HG03097 (cell line): ENCODE results near the gene DBH.
"Not testable (repeated sequence)": the region's sequence is repeated elsewhere in the genome, so short reads cannot be mapped to it uniquely, and the experiment has no call there.

Experiments
- ATAC-seq: cut with Tn5 transposase; IDR thresholded peaks from one replicate; pipeline ENCODE4 v1.9.1; 2021; ENCODE audit not compliant: unreplicated experiment, low FRiP score

Gene DBH

GRCh38 chr9:133618726-133619125, 17.4 kb upstream of the DBH start:
- ATAC-seq: no peak

- no peak for ATAC-seq
These were observed 16.4 kb upstream of the DBH start for GRCh38 chr9:133619791-133620190.

GRCh38 chr9:133621725-133622267, 14.4 kb upstream of the DBH start:
- ATAC-seq: no peak

GRCh38 chr9:133622555-133622954, 13.6 kb upstream of the DBH start:
- ATAC-seq: no peak

GRCh38 chr9:133626008-133626407, 10.2 kb upstream of the DBH start:
- not testable (repeated sequence) for ATAC-seq

GRCh38 chr9:133627341-133627740, 8.8 kb upstream of the DBH start:
- ATAC-seq: no peak

GRCh38 chr9:133628766-133629165, 7.4 kb upstream of the DBH start:
- ATAC-seq: no peak

GRCh38 chr9:133629221-133630110, 6.7 kb upstream of the DBH start:
- ATAC-seq: no peak

- ATAC-seq: no peak
These were observed 5.1 kb upstream of the DBH start for GRCh38 chr9:133631111-133631510.

- no peak for ATAC-seq
These were observed 3.1 kb upstream of the DBH start for GRCh38 chr9:133632806-133633680.

GRCh38 chr9:133633681-133634080, 2.5 kb upstream of the DBH start:
- no peak for ATAC-seq

- ATAC-seq: no peak
These were observed 2.0 kb upstream of the DBH start for GRCh38 chr9:133634081-133634691.

GRCh38 chr9:133635098-133635497, 1.1 kb upstream of the DBH start:
- ATAC-seq: no peak

- no peak for ATAC-seq
These were observed 739 bp downstream of the DBH start for GRCh38 chr9:133636902-133637301.

GRCh38 chr9:133637451-133638055, 1.4 kb downstream of the DBH start:
- ATAC-seq: no peak

GRCh38 chr9:133638076-133638475, 1.9 kb downstream of the DBH start:
- ATAC-seq: no peak

GRCh38 chr9:133638711-133639110, 2.5 kb downstream of the DBH start:
- ATAC-seq: no peak

GRCh38 chr9:133639613-133640012, 3.5 kb downstream of the DBH start:
- no peak for ATAC-seq

GRCh38 chr9:133640160-133640559, 4.0 kb downstream of the DBH start:
- ATAC-seq: no peak

- ATAC-seq: no peak
These were observed 4.6 kb downstream of the DBH start for GRCh38 chr9:133640580-133641395.
